Mesendoderm (in vitro differentiated cells): ENCODE data around the gene NHSL2.
A peak's percentile ranks its signal among the peaks of the same experiment; 100 is the strongest.

Experiments
- DNase-seq: peaks from one replicate; pipeline ENCODE4 v3.0.0; 2013
- H2AK5ac ChIP-seq: 2 replicates; pipeline ENCODE4 v1.6.1; 2013; ENCODE audit warnings: low read length, inconsistent platforms
- H2BK120ac ChIP-seq: 2 replicates; pipeline ENCODE4 v1.6.1; 2013; ENCODE audit warnings: low read depth, mild to moderate bottlenecking, low read length, moderate library complexity, mixed read lengths
- H2BK15ac ChIP-seq: replicated peaks from 2 replicates; pipeline ENCODE4 v1.6.1; 2013; ENCODE audit warnings: low read depth, mild to moderate bottlenecking, moderate library complexity
- H2BK5ac ChIP-seq: 2 replicates; pipeline ENCODE4 v1.6.1; 2013; ENCODE audit warnings: low read length, inconsistent platforms
- H3K18ac ChIP-seq: 2 replicates; pipeline ENCODE4 v1.6.1; 2013; ENCODE audit warnings: mild to moderate bottlenecking, low read length, mixed read lengths
- H3K23ac ChIP-seq: one replicate; pipeline ENCODE4 v1.6.1; 2013; ENCODE audit warnings: low read length
- H3K27ac ChIP-seq: 2 replicates; pipeline ENCODE4 v1.5.1; 2013; ENCODE audit warnings: low read depth, mild to moderate bottlenecking, inconsistent platforms, low read length, moderate library complexity
- H3K27me3 ChIP-seq: 2 replicates; pipeline ENCODE4 v1.6.1; 2013; ENCODE audit warnings: low read length, control low read depth, mild to moderate bottlenecking, inconsistent platforms; ENCODE audit not compliant: insufficient read depth, poor library complexity
- H3K36me3 ChIP-seq: 2 replicates; pipeline ENCODE4 v1.6.1; 2013; ENCODE audit warnings: low read length, inconsistent platforms; ENCODE audit not compliant: control insufficient read depth, insufficient read depth
- H3K4ac ChIP-seq: one replicate; pipeline ENCODE4 v1.6.1; 2013; ENCODE audit warnings: low read depth, mild to moderate bottlenecking, low read length, moderate library complexity
- H3K4me1 ChIP-seq: 2 replicates; pipeline ENCODE4 v1.6.1; 2013; ENCODE audit warnings: low read depth, low read length, inconsistent platforms; ENCODE audit not compliant: control insufficient read depth
- H3K4me2 ChIP-seq: 2 replicates; pipeline ENCODE4 v1.6.1; 2013; ENCODE audit warnings: low read length
- H3K4me3 ChIP-seq: 2 replicates; pipeline ENCODE4 v1.5.1; 2013; ENCODE audit warnings: mild to moderate bottlenecking, low read length
- H3K56ac ChIP-seq: one replicate; pipeline ENCODE4 v1.6.1; 2013; ENCODE audit warnings: low read length
- H3K79me1 ChIP-seq: 2 replicates; pipeline ENCODE4 v1.6.1; 2013; ENCODE audit warnings: low read length, inconsistent platforms
- H3K79me2 ChIP-seq: 2 replicates; pipeline ENCODE4 v1.6.1; 2013; ENCODE audit warnings: mild to moderate bottlenecking, low read length; ENCODE audit not compliant: control insufficient read depth, insufficient read depth
- H3K9ac ChIP-seq: 2 replicates; pipeline ENCODE4 v1.6.1; 2013; ENCODE audit warnings: low read length, inconsistent platforms
- H4K5ac ChIP-seq: one replicate; pipeline ENCODE4 v1.6.1; 2013; ENCODE audit warnings: low read length
- H4K8ac ChIP-seq: one replicate; pipeline ENCODE4 v1.6.1; 2013; ENCODE audit warnings: low read depth, mild to moderate bottlenecking, control low read depth, low read length, moderate library complexity
- WGBS: extraction: QIAGEN DNeasy Blood & Tissue Kit; methylation state at CpG from one replicate; pipeline ENCODE4 v1.1.7; 2013; ENCODE audit warnings: low lambda C conversion rate, missing lambda C conversion rate; ENCODE audit not compliant: insufficient coverage; ENCODE audit errors: extremely low coverage; 5-methylcytosine and 5-hydroxymethylcytosine counted together

The NHSL2 gene

DNA sequence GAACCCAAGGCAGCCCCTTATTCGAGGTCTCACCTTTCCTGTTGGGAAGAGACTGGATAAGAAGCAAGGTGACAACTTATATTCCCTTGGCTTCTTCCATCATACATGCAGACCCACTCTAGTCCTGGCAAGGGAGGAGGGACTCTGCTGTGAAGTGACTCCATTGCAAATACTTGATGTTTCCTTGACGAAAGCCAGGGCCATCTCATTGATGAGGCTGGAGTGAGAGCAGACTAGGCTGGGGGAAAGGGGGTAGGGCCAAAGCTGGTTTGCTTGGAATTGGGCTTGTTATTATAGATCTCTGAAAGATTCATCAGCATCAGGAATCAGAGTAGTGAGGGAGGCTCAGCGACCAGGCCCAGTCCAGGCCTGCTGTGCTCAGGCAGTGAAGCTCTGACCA is 2.3 kb upstream of the NHSL2 start:
- Histone ChIP-seq H3K79me1 (no peaks in the 10 kb centered on the region), H2AK5ac (no peak overlapping the region), H3K27ac (no peak overlapping the region)

DNA sequence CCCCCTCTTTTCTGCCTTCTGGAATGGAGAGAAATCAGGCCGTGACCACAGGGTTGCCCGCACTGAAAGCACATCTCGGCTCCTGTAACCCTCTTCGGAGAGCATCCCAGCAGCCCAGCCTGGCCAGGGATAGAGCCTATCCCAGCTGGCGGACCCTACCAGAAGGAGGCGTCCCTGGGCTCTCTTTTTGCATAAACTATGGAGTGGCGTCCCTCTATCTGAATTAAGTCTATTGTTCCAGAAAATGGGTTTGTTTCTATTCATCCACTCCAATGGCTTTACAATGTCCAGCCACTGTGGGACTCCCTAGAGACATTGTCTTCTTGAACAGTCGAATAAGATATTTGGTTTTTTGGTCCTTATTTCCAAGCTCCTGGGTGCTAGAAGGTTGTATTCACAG is 689 bp upstream of the NHSL2 start:
- H2AK5ac ChIP-seq, result no peak overlapping the region
- peak overlapping the region; percentile 17 for H3K4me3 ChIP-seq
- H3K4ac ChIP-seq, result peak overlapping the region; percentile 70
- H3K27me3 ChIP-seq, result no peaks in the 10 kb centered on the region
- no peak overlapping the region for H2BK15ac ChIP-seq
- WGBS, result no CpG with 5 or more reads among the region's 8 CpGs
- peak overlapping the region; percentile 28 for H3K18ac ChIP-seq
- no peak overlapping the region for H2BK5ac ChIP-seq
- H3K79me2 ChIP-seq, result peaks cover 11% of the 10 kb centered on the region
- no peaks in the 10 kb centered on the region for H3K4me1 ChIP-seq
- H3K9ac ChIP-seq, result peak overlapping the region; percentile 80
- H3K27ac ChIP-seq, result no peak overlapping the region
- peak overlapping the region; percentile 44 for H3K4me2 ChIP-seq
- H2BK120ac ChIP-seq, result no peak overlapping the region
- H4K5ac ChIP-seq, result no peak overlapping the region
- H3K79me1 ChIP-seq, result no peaks in the 10 kb centered on the region
- peak overlapping the region; percentile 85 for H3K56ac ChIP-seq
- DNase-seq, result peak; percentile 69
- no peak overlapping the region for H3K23ac ChIP-seq
- no peak overlapping the region for H4K8ac ChIP-seq
- H3K36me3 ChIP-seq, result no peaks in the 10 kb centered on the region

More for the DNA sequence above, 2.3 kb upstream of the NHSL2 start:
- no peak overlapping the region for H2BK120ac ChIP-seq
- no peak overlapping the region for H3K4me3 ChIP-seq
- H3K56ac ChIP-seq, result no peak overlapping the region
- no peak for DNase-seq
- H4K5ac ChIP-seq, result no peak overlapping the region
- no peak overlapping the region for H2BK15ac ChIP-seq
- H3K79me2 ChIP-seq, result peaks cover 5% of the 10 kb centered on the region
- no peak overlapping the region for H3K4ac ChIP-seq
- H3K23ac ChIP-seq, result no peak overlapping the region
- H2BK5ac ChIP-seq, result no peak overlapping the region
- no peaks in the 10 kb centered on the region for H3K4me1 ChIP-seq
- H3K4me2 ChIP-seq, result no peak overlapping the region
- WGBS, result no CpG with 5 or more reads among the region's 3 CpGs
- no peaks in the 10 kb centered on the region for H3K36me3 ChIP-seq
- no peak overlapping the region for H4K8ac ChIP-seq
- H3K9ac ChIP-seq, result no peak overlapping the region
- no peak overlapping the region for H3K18ac ChIP-seq
- H3K27me3 ChIP-seq, result no peaks in the 10 kb centered on the region

DNA sequence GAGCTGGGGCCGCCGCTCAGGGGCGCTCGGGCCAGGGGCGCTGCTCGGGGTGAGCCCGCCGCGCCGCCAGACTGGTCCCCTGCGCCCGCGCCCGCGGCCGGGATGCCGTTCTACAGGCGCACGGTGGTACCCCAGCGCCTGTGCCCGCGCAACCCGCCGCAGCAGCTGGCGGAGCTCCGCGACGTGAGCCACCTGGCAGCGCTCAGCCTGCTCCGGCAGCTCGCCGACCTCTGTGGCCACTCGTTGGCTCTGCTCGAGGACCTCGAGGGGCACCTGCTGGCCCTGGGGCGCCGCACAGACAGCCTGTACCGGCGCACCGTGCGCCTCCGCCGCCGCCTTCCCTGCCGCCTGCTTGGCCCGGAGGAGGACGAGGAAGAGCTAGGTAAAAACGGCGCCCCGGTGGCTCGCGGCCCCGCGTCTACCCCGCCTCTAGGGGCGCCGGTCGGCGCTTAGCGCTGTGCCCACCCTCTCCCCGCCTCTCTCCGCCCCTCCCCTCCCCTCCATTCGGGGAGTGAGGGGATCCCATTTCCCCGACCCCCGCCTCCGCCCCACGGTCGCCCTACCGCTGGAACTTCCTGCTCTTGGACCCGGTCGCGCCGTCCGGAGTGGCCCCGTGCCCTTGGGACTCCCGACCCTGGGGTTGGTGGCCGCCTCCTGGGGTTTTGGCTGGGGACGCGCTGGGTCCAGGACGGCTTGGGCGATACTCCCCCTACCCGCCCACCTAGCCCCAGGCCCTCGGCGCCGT is 513 bp downstream of the NHSL2 start:
- no peaks in the 10 kb centered on the region for H3K36me3 ChIP-seq
- H3K23ac ChIP-seq, result no peak overlapping the region
- no peaks in the 10 kb centered on the region for H3K79me1 ChIP-seq
- H3K4ac ChIP-seq, result peak overlapping the region; percentile 74
- peak overlapping the region; percentile 73 for H3K27ac ChIP-seq
- H3K18ac ChIP-seq, result peak overlapping the region; percentile 71
- H3K9ac ChIP-seq, result peak overlapping the region; percentile 83
- no peaks in the 10 kb centered on the region for H3K4me1 ChIP-seq
- no peak overlapping the region for H2BK15ac ChIP-seq
- H3K27me3 ChIP-seq, result no peaks in the 10 kb centered on the region
- no peak overlapping the region for H2BK120ac ChIP-seq
- no CpG with 5 or more reads among the region's 85 CpGs for WGBS
- H4K5ac ChIP-seq, result no peak overlapping the region
- no peak overlapping the region for H4K8ac ChIP-seq
- H2BK5ac ChIP-seq, result no peak overlapping the region
- H3K79me2 ChIP-seq, result peaks cover 11% of the 10 kb centered on the region
- H3K4me3 ChIP-seq, result peak overlapping the region; percentile 48
- peak overlapping the region; percentile 42 for H3K4me2 ChIP-seq
- no peak overlapping the region for H2AK5ac ChIP-seq
- H3K56ac ChIP-seq, result peak overlapping the region; percentile 90
- DNase-seq, result peak; percentile 70

DNA sequence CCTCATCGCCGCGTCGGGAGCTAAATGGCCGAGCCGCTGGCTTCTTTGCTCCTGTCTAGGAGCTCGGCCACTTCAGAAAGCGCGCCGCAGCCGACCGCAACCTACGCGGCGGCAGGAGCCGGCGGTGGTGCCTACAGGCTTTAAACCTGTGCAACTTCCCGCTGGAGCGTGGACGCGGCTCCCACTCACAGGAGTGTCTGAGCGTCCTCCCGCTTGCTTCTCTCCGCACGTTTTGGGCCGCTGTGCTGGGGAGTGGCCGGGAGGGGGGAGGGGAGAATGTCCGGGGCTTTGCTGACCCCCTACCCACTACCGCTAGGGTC is 1.0 kb downstream of the NHSL2 start:
- no peak overlapping the region for H3K23ac ChIP-seq
- DNase-seq, result peak; percentile 58
- H2AK5ac ChIP-seq, result no peak overlapping the region

DNA sequence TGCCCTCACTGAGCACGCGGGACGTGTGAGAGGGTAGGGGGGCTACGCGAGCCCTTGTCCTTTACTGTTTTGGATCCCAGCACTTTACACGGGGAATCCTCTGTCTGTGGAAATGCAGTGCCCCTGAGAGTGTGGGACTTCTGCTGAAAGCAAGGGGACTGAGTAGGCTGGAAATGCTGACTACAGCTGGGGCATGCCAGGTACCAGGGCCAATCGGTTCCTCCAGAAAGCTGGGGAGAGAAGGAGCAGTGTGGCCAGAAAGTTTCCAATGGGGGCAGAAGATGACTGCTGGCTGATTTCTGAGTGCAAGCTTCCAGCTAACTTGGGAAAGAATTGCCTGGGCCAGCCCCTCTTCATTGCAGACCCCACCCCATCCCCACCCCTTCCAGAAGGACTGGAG is 1.5 kb downstream of the NHSL2 start:
- no peaks in the 10 kb centered on the region for H3K79me1 ChIP-seq
- peak overlapping the region; percentile 83 for H3K9ac ChIP-seq
- peak overlapping the region; percentile 80 for H3K18ac ChIP-seq
- peak overlapping the region; percentile 90 for H3K56ac ChIP-seq
- peak overlapping the region; percentile 36 for H3K4me2 ChIP-seq
- H3K23ac ChIP-seq, result no peak overlapping the region
- H3K36me3 ChIP-seq, result no peaks in the 10 kb centered on the region
- peak overlapping the region; percentile 43 for H3K4ac ChIP-seq
- H2BK120ac ChIP-seq, result peak overlapping the region; percentile 47
- WGBS, result no CpG with 5 or more reads among the region's 7 CpGs
- DNase-seq, result peak; percentile 34
- peak overlapping the region; percentile 73 for H3K27ac ChIP-seq
- no peaks in the 10 kb centered on the region for H3K4me1 ChIP-seq
- no peak overlapping the region for H2BK5ac ChIP-seq
- no peak overlapping the region for H2AK5ac ChIP-seq
- H3K79me2 ChIP-seq, result peaks cover 11% of the 10 kb centered on the region
- no peak overlapping the region for H2BK15ac ChIP-seq
- no peak overlapping the region for H4K5ac ChIP-seq
- no peak overlapping the region for H4K8ac ChIP-seq
- H3K4me3 ChIP-seq, result peak overlapping the region; percentile 6
- no peaks in the 10 kb centered on the region for H3K27me3 ChIP-seq

More for the DNA sequence above, 1.0 kb downstream of the NHSL2 start:
- H3K27ac ChIP-seq, result peak overlapping the region; percentile 73
- H3K4me1 ChIP-seq, result no peaks in the 10 kb centered on the region
- H4K5ac ChIP-seq, result no peak overlapping the region
- peak overlapping the region; percentile 83 for H3K9ac ChIP-seq
- no peak overlapping the region for H2BK5ac ChIP-seq
- H3K79me2 ChIP-seq, result peaks cover 11% of the 10 kb centered on the region
- peak overlapping the region; percentile 90 for H3K56ac ChIP-seq
- no peaks in the 10 kb centered on the region for H3K36me3 ChIP-seq
- no peaks in the 10 kb centered on the region for H3K79me1 ChIP-seq
- H3K4me3 ChIP-seq, result peak overlapping the region; percentile 47
- peak overlapping the region; percentile 71 for H3K18ac ChIP-seq
- no peaks in the 10 kb centered on the region for H3K27me3 ChIP-seq
- no peak overlapping the region for H2BK15ac ChIP-seq
- H3K4me2 ChIP-seq, result peak overlapping the region; percentile 36
- H4K8ac ChIP-seq, result no peak overlapping the region
- peak overlapping the region; percentile 46 for H3K4ac ChIP-seq
- WGBS, result no CpG with 5 or more reads among the region's 29 CpGs
- no peak overlapping the region for H2BK120ac ChIP-seq
